ENCODE results near the gene BRINP1.

GRCh38 chr9:119181561-119181960 is 187.7 kb downstream of the BRINP1 start:
- TF ChIP-seq CTCF (IDR thresholded peaks at IDR 0.05; ENCODE audit: insufficient read depth, low read length): no peak
- TF ChIP-seq POLR2AphosphoS5 (IDR thresholded peaks at IDR 0.05; ENCODE audit: low read depth): no peak
- TF ChIP-seq REST (IDR thresholded peaks at IDR 0.05; ENCODE audit: insufficient replicate concordance, low read depth): no peak
- no peak for TF ChIP-seq SPI1 (IDR thresholded peaks at IDR 0.05; ENCODE audit: borderline replicate concordance, low read depth)

Measured in HL-60 (cell line).